Tibial artery (tissue), 4 donors: ENCODE data around the gene NLGN4Y.

Source experiments
- DNase-seq, 2 donors: peaks; one replicate each; pipeline ENCODE4 v3.0.0-alpha.2; 2019
- H3K27ac ChIP-seq, 2 donors: fragments of 200-600 bp; sonication (generic) in 1 of 2; 1 replicate in 1 of 2; 2 replicates in 1 of 2; pipeline ENCODE4 v1.5.1; 2018 to 2019; ENCODE audit warnings: mild to moderate bottlenecking in 1 of 2
- H3K27me3 ChIP-seq, 2 donors: fragments of 200-600 bp; sonication (generic) in 1 of 2; one replicate each; pipeline versions ENCODE4 v1.5.1 to v1.6.0; 2016 to 2019
- H3K36me3 ChIP-seq, 3 donors: fragments of 200-600 bp; sonication (generic) in 2 of 3; one replicate each; pipeline ENCODE4 v1.5.1; 2016 to 2019; ENCODE audit warnings: mild to moderate bottlenecking in 2 of 3
- H3K4me1 ChIP-seq, 4 donors: fragments of 200-600 bp; sonication (generic) in 2 of 4; 1 replicate in 3 of 4; 2 replicates in 1 of 4; pipeline ENCODE4 v1.5.1; 2016 to 2019
- H3K4me3 ChIP-seq, 2 donors: fragments of 200-600 bp; sonication (generic) in 1 of 2; 1 replicate in 1 of 2; 2 replicates in 1 of 2; pipeline ENCODE4 v1.5.1; 2018 to 2019; ENCODE audit warnings: mild to moderate bottlenecking in 2 of 2
- H3K9me3 ChIP-seq, 3 donors: fragments of 200-600 bp; sonication (generic) in 1 of 3; one replicate each; pipeline ENCODE4 v1.5.1; 2016 to 2019
- CTCF ChIP-seq, 2 experiments: fragments of 200-600 bp in 1 of 2; fragments of 450-650 bp in 1 of 2; IDR thresholded peaks; one replicate each; pipeline ENCODE4 v1.5.1; 2017 to 2019; ENCODE audit warnings: antibody characterized with exemption in 2 of 2, mild to moderate bottlenecking in 1 of 2, moderate library complexity in 1 of 2
- intact Hi-C: fragments of 100-400 bp; cut with DNase I; formaldehyde crosslinking; loops from one replicate; pipeline ENCODE4 v1.15.0; 2023; ENCODE audit warnings: low total_unique reads

The NLGN4Y gene

GRCh38 chrY:14793674-14794073 is 269.3 kb downstream of the NLGN4Y start:
- no peaks in the 10 kb centered on the region for H3K9me3 ChIP-seq
- no peaks in the 10 kb centered on the region for H3K27me3 ChIP-seq
- no peak overlapping the region for H3K4me3 ChIP-seq
- H3K36me3 ChIP-seq, result no peaks in the 10 kb centered on the region
- no peaks in the 10 kb centered on the region for H3K4me1 ChIP-seq
- DNase-seq, result no peak
- intact Hi-C loops, result no loop called here
- H3K27ac ChIP-seq, result no peak overlapping the region
- no peak for TF ChIP-seq CTCF (IDR thresholded peaks at IDR 0.05)

DNA sequence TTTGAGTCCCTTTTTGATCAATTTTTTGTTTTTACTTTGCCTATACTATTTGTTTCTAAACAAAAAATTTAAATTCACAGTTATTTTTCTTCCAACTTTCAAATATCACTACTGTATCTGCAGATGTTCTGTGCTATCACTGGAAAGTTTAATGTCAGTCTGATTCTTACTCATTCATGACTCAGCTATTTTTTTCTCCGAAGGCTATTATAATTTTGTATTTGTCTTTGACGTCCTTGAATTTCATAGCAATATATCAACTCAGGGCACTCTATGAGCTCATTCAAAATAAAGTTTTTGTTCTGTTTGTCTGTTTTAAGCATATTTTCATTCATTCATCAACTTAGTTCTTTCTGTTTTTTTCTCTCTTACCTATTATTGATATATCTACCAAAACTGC is 273.7 kb downstream of the NLGN4Y start:
- no peaks in the 10 kb centered on the region for H3K9me3 ChIP-seq
- no peaks in the 10 kb centered on the region for H3K27me3 ChIP-seq
- H3K4me1 ChIP-seq, result no peaks in the 10 kb centered on the region
- H3K27ac ChIP-seq, result no peak overlapping the region
- TF ChIP-seq CTCF (IDR thresholded peaks at IDR 0.05), result no peak
- H3K4me3 ChIP-seq, result no peak overlapping the region
- no peak for DNase-seq
- intact Hi-C loops, result no loop called here
- no peaks in the 10 kb centered on the region for H3K36me3 ChIP-seq

GRCh38 chrY:14801096-14801495 is 276.8 kb downstream of the NLGN4Y start:
- H3K36me3 ChIP-seq, result no peaks in the 10 kb centered on the region
- H3K4me1 ChIP-seq, result no peaks in the 10 kb centered on the region
- no peak overlapping the region for H3K27ac ChIP-seq
- intact Hi-C loops, result no loop called here
- H3K4me3 ChIP-seq, result no peak overlapping the region
- no peak for DNase-seq
- H3K9me3 ChIP-seq, result no peaks in the 10 kb centered on the region
- H3K27me3 ChIP-seq, result no peaks in the 10 kb centered on the region
- TF ChIP-seq CTCF (IDR thresholded peaks at IDR 0.05), result no peak

GRCh38 chrY:14802125-14802524 is 277.8 kb downstream of the NLGN4Y start:
- TF ChIP-seq CTCF (IDR thresholded peaks at IDR 0.05), result no peak
- intact Hi-C loops, result no loop called here
- no peaks in the 10 kb centered on the region for H3K36me3 ChIP-seq

DNA sequence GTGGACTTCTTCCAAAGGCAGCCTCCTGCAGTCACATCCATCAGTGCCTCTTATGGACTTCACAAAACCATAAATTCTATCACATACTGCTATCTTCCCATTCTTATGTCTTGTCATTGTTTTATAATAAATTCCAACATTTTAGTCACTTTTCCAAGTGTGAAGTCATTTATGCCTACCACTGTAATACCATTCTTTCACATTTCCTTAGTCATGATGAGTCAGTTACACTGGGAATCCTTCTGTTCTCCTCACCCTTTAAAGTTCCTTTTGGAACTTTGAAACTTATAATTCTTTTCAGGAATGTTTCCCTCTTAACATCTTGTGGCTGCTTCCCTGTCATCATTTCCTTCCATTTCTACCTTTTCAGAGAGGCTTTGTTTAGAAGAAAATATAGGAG is 279.7 kb downstream of the NLGN4Y start:
- intact Hi-C loops, result no loop called here
- TF ChIP-seq CTCF (IDR thresholded peaks at IDR 0.05), result no peak
- H3K27ac ChIP-seq, result no peak overlapping the region
- H3K27me3 ChIP-seq, result no peaks in the 10 kb centered on the region
- no peaks in the 10 kb centered on the region for H3K9me3 ChIP-seq
- no peak for DNase-seq
- no peak overlapping the region for H3K4me3 ChIP-seq
- no peaks in the 10 kb centered on the region for H3K36me3 ChIP-seq
- no peaks in the 10 kb centered on the region for H3K4me1 ChIP-seq

More at GRCh38 chrY:14802125-14802524, 277.8 kb downstream of the NLGN4Y start:
- H3K9me3 ChIP-seq, result no peaks in the 10 kb centered on the region
- no peaks in the 10 kb centered on the region for H3K4me1 ChIP-seq
- H3K27me3 ChIP-seq, result no peaks in the 10 kb centered on the region
- no peak for DNase-seq
- no peak overlapping the region for H3K4me3 ChIP-seq
- no peak overlapping the region for H3K27ac ChIP-seq

- Histone ChIP-seq H3K9me3 (no peaks in the 10 kb centered on the region), H3K4me3 (no peak overlapping the region), H3K36me3 (no peaks in the 10 kb centered on the region), H3K27ac (no peak overlapping the region), H3K27me3 (no peaks in the 10 kb centered on the region), H3K4me1 (no peaks in the 10 kb centered on the region)
- no peak for DNase-seq
- intact Hi-C loops, result no loop called here
- TF ChIP-seq CTCF (IDR thresholded peaks at IDR 0.05), result no peak
Observed at GRCh38 chrY:14818452-14818851, 294.1 kb downstream of the NLGN4Y start.
